Stimulated activated CD4-positive, alpha-beta T cell treated with anti-CD3 and anti-CD28 coated beads, TNF-alpha, amount 100 ng/mL, for 1 hour (primary cell): ENCODE data around the gene MAP6.

Experiments
- DNase-seq, 3 donors: peaks; one replicate each; pipeline ENCODE4 v3.0.0-alpha.2; 2020; ENCODE audit warnings: low read depth in 3 of 3, low spot score in 1 of 3

MAP6 gene

DNA sequence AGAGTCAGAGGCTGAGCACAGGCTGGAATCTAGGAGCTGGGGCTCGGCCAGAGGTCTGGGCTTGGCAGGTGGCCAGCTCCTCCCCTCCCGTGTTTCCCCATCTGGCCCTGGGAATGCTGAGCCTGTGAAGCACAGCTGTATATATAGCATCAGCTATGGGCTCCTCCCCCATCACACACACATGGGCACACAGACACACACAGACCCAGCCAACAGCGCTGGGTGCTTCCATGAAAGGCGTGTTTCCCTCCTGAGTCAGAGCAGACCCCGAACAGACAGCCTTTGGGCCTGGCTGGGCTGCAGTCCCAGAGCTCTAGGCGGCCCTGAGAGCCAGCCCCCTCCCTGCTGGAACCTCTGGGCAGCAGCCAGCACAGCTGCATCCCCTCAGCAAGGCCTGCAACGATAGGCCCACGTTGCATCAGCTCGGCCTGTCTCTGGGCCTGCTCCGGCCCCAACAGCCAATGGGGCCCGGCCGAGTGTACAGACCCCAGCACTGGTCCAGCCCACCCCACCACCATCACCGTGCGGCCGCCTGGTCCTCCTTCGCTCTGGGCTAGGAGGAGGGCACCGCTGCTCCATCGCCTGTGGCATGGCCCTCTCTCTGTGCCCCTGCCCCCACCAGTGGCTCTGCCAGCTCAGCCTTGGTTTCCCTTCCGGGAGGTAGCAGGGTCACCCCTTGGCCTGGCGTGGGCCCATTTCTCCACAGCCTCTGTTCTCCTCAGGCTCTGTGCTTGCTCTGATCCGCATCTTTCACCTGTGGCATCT lies 114.4 kb downstream of the MAP6 start:
- no peak for DNase-seq

DNA sequence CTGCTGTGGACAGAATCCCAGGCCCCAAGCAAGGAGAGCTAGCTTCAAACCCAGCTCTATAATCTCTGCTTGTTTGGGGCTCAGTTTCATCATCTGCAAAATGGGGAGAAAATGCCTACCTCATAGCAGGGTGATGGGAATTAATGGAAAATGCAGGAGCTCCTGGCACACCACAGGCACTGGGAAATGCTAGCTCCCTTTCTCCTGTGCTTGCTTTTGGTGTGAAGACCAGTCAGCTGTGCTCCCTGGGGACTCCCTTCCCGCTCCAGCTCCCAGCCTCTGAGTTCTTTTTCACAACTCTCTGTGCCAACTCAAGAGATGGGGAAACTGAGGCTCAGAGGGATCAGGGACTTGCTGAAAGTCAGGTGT lies 115.0 kb downstream of the MAP6 start:
- no peak for DNase-seq

DNA sequence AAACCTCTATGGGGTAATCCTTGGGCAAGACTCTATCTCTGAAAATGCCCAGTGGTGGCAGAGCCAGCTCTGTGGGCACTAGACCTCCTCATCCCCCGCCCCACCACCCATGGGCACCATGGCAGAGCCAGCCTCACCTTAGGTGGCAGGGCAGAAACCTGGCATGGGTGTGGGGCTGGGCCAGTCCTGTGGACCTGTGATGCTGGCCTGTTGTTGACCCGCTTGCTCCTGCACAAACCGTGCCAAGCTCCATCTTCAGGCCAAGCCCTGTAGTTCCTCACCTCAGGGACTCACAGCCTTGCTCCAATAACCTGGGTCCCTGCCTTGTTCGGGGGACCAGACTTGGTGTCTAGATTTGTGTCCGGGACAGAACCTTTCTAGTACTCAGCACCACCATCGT lies 115.7 kb downstream of the MAP6 start:
- no peak for DNase-seq

DNA sequence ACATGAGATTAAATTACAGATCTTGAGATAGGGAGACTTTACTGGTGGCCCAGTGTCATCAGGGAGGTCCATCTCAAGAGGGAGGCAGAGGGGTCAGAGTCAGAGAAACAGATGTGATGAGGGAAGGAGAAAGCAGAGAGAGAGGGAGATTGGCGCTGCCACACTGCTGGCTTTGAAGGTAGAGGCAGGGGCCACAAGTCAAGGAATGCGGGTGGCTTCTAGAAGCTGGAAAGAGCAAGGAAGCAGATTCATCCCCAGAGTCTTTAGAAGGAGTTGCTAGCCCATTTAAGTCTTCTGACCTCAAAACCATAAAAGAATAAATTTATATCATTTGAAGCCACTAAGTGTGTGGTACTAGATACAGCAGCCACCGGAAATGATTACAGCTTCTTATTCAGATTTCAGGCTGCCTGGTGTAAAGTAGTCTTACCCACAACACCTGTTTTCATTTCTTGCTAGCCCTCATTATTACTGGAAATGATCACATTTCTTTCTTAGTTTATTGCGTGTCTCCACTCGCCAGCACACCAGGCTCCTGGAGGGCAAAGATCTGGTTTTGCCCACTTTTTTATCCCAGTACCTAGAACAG lies 119.4 kb downstream of the MAP6 start:
- DNase-seq, result no peak

DNA sequence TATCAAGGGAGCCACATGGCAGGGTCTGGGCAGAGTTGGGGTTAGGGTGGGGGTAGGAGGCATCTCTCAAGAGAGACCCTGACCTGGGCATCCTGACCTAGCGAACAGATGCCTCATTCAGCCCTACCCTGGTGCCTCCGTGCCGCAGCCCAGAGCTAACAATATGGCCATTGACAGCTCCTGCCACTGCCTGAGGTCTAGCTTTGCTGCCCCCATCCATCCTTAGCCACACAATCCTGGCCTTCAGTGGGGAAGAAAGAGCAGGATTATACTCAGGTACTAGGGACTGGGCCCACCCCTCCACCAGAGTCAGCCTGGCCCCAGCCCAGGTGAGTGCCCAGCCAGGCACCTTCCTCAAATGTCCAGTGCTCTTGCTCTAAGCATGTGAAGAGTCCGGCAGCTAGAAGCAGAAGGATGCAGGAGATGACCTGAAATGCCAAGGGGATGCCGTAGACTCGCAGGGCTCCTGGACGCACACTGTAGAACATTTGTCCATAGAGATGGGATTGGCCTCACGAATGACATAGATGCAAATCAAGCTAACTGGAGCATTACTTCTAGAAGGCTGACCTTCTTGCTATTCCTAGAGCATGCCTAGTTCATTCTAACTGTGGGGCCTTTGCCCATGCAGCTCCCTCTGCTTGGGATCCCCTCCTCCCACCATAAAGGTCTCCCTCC lies 120.1 kb downstream of the MAP6 start:
- no peak for DNase-seq

DNA sequence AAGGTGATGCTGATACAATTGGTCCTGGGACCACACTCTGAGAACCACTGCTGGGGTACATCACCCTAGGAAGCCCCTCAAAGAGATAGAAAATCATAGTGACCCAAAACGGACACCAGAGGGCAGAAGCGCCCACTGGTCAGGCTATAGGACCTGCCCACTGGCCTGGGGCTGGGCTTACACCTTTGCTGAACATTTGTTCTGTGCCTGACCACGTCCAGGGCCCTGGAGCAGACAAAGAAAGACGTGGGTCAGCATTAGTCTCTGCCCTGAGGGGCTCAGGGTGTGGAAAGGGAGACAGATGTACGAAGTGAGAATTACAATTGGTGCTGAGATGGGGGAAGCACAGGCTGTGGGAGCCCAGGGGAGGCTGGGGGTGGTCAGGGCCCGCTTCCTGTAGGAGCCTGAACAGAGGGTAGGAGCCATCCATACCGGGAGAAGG lies 121.2 kb downstream of the MAP6 start:
- DNase-seq, result no peak

DNA sequence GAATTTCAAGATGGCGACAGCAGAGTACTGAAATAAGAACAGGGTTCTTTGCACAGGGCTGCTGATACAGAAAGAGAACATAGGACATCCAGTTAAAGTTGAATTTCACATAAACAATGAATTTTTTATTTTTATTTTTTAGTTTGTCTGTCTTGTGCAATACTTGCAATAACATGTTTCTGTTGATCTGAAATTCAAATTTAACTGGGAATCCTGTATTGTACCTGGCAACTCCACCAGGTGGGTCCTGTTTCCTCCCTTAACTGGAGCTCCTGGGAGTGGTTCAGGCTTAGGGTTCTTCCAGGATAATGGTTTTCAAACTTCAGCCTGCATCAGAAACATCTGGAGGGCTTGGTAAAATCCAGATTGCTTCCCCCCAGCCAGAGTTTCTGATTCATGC lies 121.7 kb downstream of the MAP6 start:
- no peak for DNase-seq

DNA sequence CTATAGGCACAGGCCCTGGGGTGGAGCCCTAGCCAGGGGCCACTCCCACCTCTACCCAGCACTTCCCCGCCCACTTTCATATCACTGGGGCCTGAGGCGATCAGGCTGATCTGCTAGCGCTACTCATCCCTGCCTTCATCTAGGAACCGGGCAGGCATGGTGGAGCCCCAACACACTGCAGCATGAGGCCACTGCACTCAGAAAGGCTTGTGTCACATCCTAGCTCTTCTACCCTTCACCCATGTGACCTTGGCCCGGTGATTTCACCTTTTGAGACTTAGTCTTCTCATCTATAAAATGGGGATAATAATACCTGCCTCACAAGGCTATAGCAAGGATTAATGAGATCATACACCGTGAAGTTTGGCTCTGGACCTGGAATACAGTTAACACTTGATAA lies 125.0 kb downstream of the MAP6 start:
- no peak for DNase-seq

DNA sequence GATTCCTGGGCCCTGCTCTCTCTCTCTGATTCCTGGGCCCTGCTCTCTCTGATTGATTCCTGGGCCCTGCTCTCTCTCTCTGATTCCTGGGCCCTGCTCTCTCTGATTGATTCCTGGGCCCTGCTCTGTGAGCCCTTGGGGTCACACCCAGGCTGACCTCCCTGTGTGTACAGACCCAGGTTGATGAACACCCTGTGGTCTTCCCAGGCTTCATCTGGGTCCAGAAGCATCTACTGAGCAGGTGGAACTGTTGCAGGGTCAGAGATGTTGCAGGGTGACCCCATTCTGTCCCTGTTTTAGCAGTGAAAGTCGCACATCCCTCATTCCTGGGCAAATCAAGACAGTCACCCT lies 126.8 kb downstream of the MAP6 start:
- DNase-seq, result no peak

DNA sequence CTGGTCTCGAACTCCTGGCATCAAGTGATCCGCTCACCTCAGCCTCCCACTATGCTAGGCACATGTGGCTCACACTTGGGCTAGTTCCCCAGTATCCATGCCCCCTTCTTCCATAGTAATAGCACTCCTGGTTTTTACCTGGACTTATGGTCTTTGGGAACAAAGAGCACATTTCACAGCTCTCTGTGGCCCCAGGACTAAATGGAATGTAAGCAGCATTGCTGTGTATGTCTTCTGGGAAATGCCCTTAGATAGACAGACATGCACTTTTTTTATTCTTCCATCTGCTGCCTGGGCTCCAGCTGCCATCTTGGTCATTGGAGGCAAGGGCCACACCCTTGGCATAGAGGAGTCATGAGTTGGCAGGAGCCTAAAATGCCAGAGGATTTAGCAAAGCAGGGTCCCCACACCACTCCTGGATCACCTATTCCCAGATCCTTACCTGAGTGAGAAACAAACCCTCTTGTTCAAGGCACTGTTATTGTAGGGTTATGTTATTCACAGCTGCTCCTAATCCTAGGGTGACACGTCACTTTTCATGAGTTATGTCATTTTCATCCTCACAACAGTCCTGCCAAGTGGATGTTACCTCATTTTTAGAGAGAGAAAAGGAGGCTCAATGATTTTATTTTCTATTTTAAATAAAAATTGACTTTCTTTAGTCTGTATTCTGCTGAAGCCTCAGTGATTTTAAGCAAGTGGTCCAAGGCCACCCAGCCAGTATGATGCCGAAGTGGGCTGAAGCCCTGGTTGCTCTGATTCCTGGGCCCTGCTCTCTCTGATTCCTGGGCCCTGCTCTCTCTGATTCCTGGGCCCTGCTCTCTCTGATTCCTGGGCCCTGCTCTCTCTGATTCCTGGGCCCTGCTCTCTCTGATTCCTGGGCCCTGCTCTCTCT lies 127.4 kb downstream of the MAP6 start:
- DNase-seq, result no peak

DNA sequence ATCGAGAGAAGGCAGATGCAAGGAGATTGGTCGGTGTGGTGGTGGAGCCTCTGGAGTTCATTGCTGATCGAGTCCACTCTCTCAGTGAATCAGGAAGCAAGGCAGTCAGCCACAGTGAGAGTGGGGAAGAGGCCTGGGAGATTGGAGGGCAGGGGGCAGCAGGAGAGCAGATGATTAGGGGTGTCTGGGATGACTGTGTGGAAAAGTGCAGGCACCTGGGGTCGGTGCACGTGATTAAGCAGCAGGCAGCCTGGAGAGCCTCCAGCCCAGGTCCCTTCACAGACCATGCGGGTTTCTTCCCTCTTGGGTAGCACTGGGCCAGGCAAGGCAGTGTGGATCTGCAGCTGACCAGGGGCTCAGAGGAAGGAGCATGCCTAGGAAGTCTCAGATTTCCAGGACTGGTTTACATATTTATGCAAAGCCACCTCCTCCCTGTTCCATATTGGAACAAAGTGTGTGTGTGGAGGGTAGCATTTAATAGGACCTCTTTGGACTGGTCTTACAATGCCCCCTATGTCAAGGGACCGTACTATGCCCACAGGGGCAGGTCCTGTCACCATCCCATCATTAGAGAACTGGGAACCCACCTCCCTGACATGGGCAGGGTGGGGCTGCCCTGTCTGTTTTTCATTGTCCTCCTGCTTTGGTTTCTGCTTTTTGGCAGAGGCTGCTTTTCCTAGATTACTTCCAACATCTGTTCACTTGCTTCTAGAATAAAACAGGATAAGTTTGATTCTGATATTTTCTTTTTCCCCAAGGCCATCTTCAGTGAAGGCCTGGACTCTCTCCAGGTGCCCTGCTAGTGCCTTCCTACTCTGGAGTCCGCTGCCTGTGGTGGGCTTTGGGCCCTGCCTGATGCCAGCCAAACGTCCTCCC lies 129.1 kb downstream of the MAP6 start:
- DNase-seq, result no peak

DNA sequence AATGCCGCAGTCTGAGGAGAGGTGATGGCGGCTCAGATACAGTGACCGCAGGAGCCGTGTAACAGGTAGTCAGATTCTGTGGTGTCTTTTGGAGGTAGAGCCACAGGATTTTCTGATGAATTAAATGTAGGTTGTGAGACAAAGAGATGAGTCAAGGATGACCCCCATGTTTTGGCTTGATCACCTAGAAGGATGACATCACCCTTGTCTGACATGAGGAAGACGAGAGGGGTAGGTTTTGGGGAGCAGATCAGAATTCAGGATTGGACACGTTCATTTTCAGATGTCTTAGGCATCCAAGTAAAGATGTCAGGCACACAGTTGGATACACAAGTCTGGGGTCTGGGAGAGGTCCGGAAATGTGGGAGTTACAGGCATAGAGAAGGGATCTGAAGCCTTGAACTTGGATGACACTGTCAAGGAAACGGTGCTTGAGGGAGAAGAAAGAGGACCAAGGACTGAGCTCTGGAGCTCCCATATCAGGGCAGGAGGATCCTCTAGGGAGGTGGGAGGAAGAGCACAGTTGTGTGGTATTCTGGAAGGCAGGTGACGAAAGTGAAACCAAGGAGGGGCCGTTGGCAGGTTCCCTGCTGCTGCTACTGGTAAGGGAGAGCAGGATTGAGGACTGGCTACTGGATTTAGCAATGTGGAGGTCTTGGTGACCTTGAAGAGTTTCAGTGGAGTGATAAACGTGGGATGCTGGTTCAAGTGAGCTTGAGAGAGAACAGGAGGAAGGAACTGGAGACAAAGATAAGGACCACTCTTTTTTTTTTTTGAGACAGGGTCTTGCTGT lies 130.5 kb downstream of the MAP6 start:
- no peak for DNase-seq

DNA sequence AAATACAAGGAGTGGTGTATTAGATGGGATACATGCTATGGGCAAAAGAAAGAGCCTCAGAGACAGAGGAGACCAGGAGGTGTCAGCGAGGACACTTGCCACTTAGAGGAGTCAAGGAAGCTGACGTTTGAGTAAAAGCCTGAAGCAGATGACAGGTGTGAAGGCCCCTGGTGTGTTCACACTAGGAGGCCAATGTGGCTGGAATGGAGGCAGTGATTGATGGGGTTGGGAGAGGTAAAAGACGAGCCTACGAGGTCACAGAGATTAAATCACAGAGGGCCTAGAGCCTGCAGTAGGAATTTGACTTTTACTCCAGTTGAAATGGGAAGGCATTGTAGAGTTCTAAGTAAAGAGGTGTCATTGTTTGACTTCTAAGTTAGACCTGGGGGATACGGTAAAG lies 131.1 kb downstream of the MAP6 start:
- no peak for DNase-seq
